H9 (cell line): ENCODE measurements around the gene TOMM7. TPM values are rescaled to one million over a fixed set of nuclear protein-coding genes. Genes with fewer than 3 reads are reported as not detected.

Experiments used
- DNase-seq: peaks from one replicate; pipeline ENCODE4 v3.0.0-alpha.2; 2017
- H2AFZ ChIP-seq: one replicate; pipeline ENCODE4 v1.6.1; 2013; ENCODE audit warnings: mild to moderate bottlenecking, low read length, control low read depth, moderate library complexity
- H2AK5ac ChIP-seq: 2 replicates; pipeline ENCODE4 v1.6.1; 2013; ENCODE audit warnings: low read length, control low read depth, mixed read lengths; ENCODE audit not compliant: insufficient read length
- H2BK120ac ChIP-seq: one replicate; pipeline ENCODE4 v1.6.1; 2013; ENCODE audit warnings: low read depth, mild to moderate bottlenecking, low read length, control low read depth, inconsistent platforms; ENCODE audit not compliant: poor library complexity, severe bottlenecking
- H2BK12ac ChIP-seq: 2 replicates; pipeline ENCODE4 v1.6.1; 2013; ENCODE audit warnings: low read length, control low read depth, mixed read lengths, low read depth; ENCODE audit not compliant: insufficient read length
- H2BK15ac ChIP-seq: 2 replicates; pipeline ENCODE4 v1.6.1; 2013; ENCODE audit warnings: low read depth, low read length, control low read depth
- H2BK20ac ChIP-seq: one replicate; pipeline ENCODE4 v1.6.1; 2013; ENCODE audit warnings: low read depth, mild to moderate bottlenecking, low read length, control low read depth, inconsistent platforms; ENCODE audit not compliant: poor library complexity, severe bottlenecking
- H2BK5ac ChIP-seq: 2 replicates; pipeline ENCODE4 v1.6.1; 2013; ENCODE audit warnings: low read length, control low read depth, mixed read lengths; ENCODE audit not compliant: insufficient read length
- H3K14ac ChIP-seq: 2 replicates; pipeline ENCODE4 v1.6.1; 2013; ENCODE audit warnings: low read length, control low read depth; ENCODE audit not compliant: insufficient read depth
- H3K18ac ChIP-seq: 2 replicates; pipeline ENCODE4 v1.6.1; 2013; ENCODE audit warnings: low read depth, mild to moderate bottlenecking, mixed read lengths, low read length, control low read depth; ENCODE audit not compliant: insufficient read length
- H3K23ac ChIP-seq: 2 replicates; pipeline ENCODE4 v1.6.1; 2013; ENCODE audit warnings: low read length, control low read depth, mixed read lengths, low read depth; ENCODE audit not compliant: insufficient read length
- H3K23me2 ChIP-seq: 2 replicates; pipeline ENCODE4 v1.6.1; 2013; ENCODE audit warnings: low read depth, mild to moderate bottlenecking, mixed read lengths, low read length, control low read depth; ENCODE audit not compliant: insufficient read length, poor library complexity, severe bottlenecking
- H3K27ac ChIP-seq: 2 replicates; pipeline ENCODE4 v1.5.1; 2013; ENCODE audit warnings: low read length, control low read depth, mixed read lengths, low read depth; ENCODE audit not compliant: insufficient read length
- H3K27me3 ChIP-seq: 2 replicates; pipeline ENCODE4 v1.6.1; 2013; ENCODE audit warnings: low read length, control low read depth, inconsistent platforms; ENCODE audit not compliant: insufficient read depth
- H3K4ac ChIP-seq: 2 replicates; pipeline ENCODE4 v1.6.1; 2013; ENCODE audit warnings: low read depth, mild to moderate bottlenecking, control low read depth, inconsistent platforms, low read length, moderate library complexity
- H3K4me1 ChIP-seq: 2 replicates; pipeline ENCODE4 v1.6.1; 2013; ENCODE audit warnings: low read length, control low read depth, inconsistent platforms; ENCODE audit not compliant: insufficient read depth
- H3K4me2 ChIP-seq: 2 replicates; pipeline ENCODE4 v1.6.1; 2013; ENCODE audit warnings: low read length, control low read depth, mixed read lengths; ENCODE audit not compliant: insufficient read length, insufficient read depth
- H3K56ac ChIP-seq: 2 replicates; pipeline ENCODE4 v1.6.1; 2013; ENCODE audit warnings: low read depth, mild to moderate bottlenecking, mixed read lengths, low read length, control low read depth; ENCODE audit not compliant: insufficient read length
- H3K79me1 ChIP-seq: 2 replicates; pipeline ENCODE4 v1.6.1; 2013; ENCODE audit warnings: low read depth, mild to moderate bottlenecking, moderate library complexity, low read length, control low read depth, inconsistent platforms; ENCODE audit not compliant: insufficient read depth, poor library complexity, severe bottlenecking
- H3K79me2 ChIP-seq: 2 replicates; pipeline ENCODE4 v1.6.1; 2013; ENCODE audit warnings: low read length, control low read depth, inconsistent platforms; ENCODE audit not compliant: insufficient read depth
- H3K9ac ChIP-seq: 2 replicates; pipeline ENCODE4 v1.6.1; 2013; ENCODE audit warnings: low read length, control low read depth, mixed read lengths; ENCODE audit not compliant: insufficient read length; ENCODE audit errors: extremely low read depth
- H3K9me3 ChIP-seq: one replicate; pipeline ENCODE4 v1.6.1; 2013; ENCODE audit warnings: low read depth, low read length, inconsistent platforms; ENCODE audit not compliant: control insufficient read depth
- H3T11ph ChIP-seq: one replicate; pipeline ENCODE4 v1.6.1; 2013; ENCODE audit warnings: mild to moderate bottlenecking, low read length, control low read depth, inconsistent platforms
- H4K20me1 ChIP-seq: one replicate; pipeline ENCODE4 v1.6.1; 2013; ENCODE audit not compliant: control insufficient read depth, insufficient read length, insufficient read depth
- H4K5ac ChIP-seq: 2 replicates; pipeline ENCODE4 v1.6.1; 2013; ENCODE audit warnings: low read depth, mild to moderate bottlenecking, mixed read lengths, low read length, control low read depth; ENCODE audit not compliant: insufficient read length
- H4K8ac ChIP-seq: replicated peaks from 2 replicates; pipeline ENCODE4 v1.6.1; 2013; ENCODE audit warnings: low read length, control low read depth, mixed read lengths, low read depth; ENCODE audit not compliant: insufficient read length
- H4K91ac ChIP-seq: 2 replicates; pipeline ENCODE4 v1.6.1; 2013; ENCODE audit warnings: low read depth, mild to moderate bottlenecking, moderate library complexity, mixed read lengths, low read length, control low read depth; ENCODE audit not compliant: insufficient read length
- H3K27ac Mint-ChIP-seq, 3 experiments: 2 replicates in 2 of 3; 3 replicates in 1 of 3; pipeline ENCODE4 v1.8.0; 2020 to 2021; ENCODE audit warnings: mixed read lengths in 3 of 3, mild to moderate bottlenecking in 1 of 3, moderate library complexity in 1 of 3
- H3K27me3 Mint-ChIP-seq: 2 replicates; pipeline ENCODE4 v1.8.0; 2021; ENCODE audit warnings: low read depth, mild to moderate bottlenecking, moderate library complexity, mixed read lengths
- H3K36me3 Mint-ChIP-seq, 3 experiments: 2 replicates in 2 of 3; 3 replicates in 1 of 3; pipeline ENCODE4 v1.8.0; 2020 to 2021; ENCODE audit warnings: low read depth in 3 of 3, mixed read lengths in 3 of 3; ENCODE audit not compliant: insufficient read depth in 1 of 3
- H3K4me1 Mint-ChIP-seq, 2 experiments: 2 replicates each; pipeline ENCODE4 v1.8.0; 2020; ENCODE audit warnings: mixed read lengths in 2 of 2
- H3K4me3 Mint-ChIP-seq, 2 experiments: 2 replicates in 1 of 2; 3 replicates in 1 of 2; pipeline ENCODE4 v1.8.0; 2020 to 2021; ENCODE audit warnings: mild to moderate bottlenecking in 2 of 2, mixed read lengths in 2 of 2, moderate library complexity in 1 of 2
- H3K9me3 Mint-ChIP-seq, 2 experiments: 2 replicates in 1 of 2; 3 replicates in 1 of 2; pipeline ENCODE4 v1.8.0; 2020; ENCODE audit warnings: mild to moderate bottlenecking in 2 of 2, mixed read lengths in 2 of 2, moderate library complexity in 1 of 2
- CTCF ChIP-seq: fragments of 200-600 bp; sonication (generic); conservative IDR thresholded peaks from 3 replicates; pipeline ENCODE4 v1.8.0; 2021; ENCODE audit warnings: antibody characterized with exemption, mild to moderate bottlenecking
- WGBS: extraction: QIAGEN DNeasy Blood & Tissue Kit; methylation state at CpG from one replicate; pipeline ENCODE4 v1.1.7; 2013; ENCODE audit warnings: missing lambda C conversion rate, low lambda C conversion rate, mixed read lengths; ENCODE audit not compliant: insufficient read length; ENCODE audit errors: extremely low coverage; 5-methylcytosine and 5-hydroxymethylcytosine counted together
- total RNA-seq: library from RNA; stranded (reverse); gene quantifications from 2 replicates; pipeline ENCODE4 v1.2.1, GENCODE V29; 2021

The TOMM7 gene
- total RNA-seq, 1 experiment from 2014 or later: 368 TPM

DNA sequence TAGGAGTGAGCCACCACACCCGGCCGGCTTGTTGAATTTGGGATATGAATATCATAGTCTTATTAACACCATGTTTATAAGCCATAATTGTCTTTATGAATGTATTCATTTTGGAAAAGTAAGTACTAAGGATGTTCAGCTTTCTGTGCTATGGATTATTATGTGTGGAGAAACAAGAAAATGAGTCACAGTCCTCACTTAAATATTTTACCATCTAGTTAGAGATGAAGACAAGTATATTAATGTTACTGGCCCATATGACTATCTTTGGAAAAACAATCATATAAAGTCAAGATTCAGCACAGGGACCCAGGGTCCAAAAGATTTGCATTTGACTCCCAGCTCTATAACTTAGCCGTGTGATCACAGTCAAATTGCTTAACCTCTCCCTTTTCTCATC, 9.8 kb upstream of the TOMM7 start:
- no peaks in the 10 kb centered on the region for H3K23me2 ChIP-seq
- no peaks in the 10 kb centered on the region for H3K9me3 ChIP-seq
- no peaks in the 10 kb centered on the region for H3K27me3 Mint-ChIP-seq
- H3K36me3 Mint-ChIP-seq: no peaks in the 10 kb centered on the region
- no peaks in the 10 kb centered on the region for H3K79me1 ChIP-seq
- no peak overlapping the region for H4K91ac ChIP-seq
- H3K79me2 ChIP-seq: no peaks in the 10 kb centered on the region
- H2BK20ac ChIP-seq: no peak overlapping the region
- no peak overlapping the region for H3T11ph ChIP-seq
- no peak overlapping the region for H3K18ac ChIP-seq
- no peak overlapping the region for H2AK5ac ChIP-seq
- no peak overlapping the region for H3K9ac ChIP-seq
- no CpG with 5 or more reads among the region's 3 CpGs for WGBS
- no peak overlapping the region for H3K27ac Mint-ChIP-seq
- no peak overlapping the region for H3K4me3 Mint-ChIP-seq
- no peaks in the 10 kb centered on the region for H4K20me1 ChIP-seq
- H2BK12ac ChIP-seq: no peak overlapping the region
- peaks cover 4 to 8% of the 10 kb centered on the region in 2 experiments; a peak in 2 of 4 replicates for H3K4me1 Mint-ChIP-seq
- H4K8ac ChIP-seq: no peak overlapping the region
- no peak overlapping the region for H2BK120ac ChIP-seq
- no peak overlapping the region for H3K4me2 ChIP-seq
- no peak for TF ChIP-seq CTCF
- H3K14ac ChIP-seq: no peak overlapping the region
- H3K23ac ChIP-seq: no peak overlapping the region
- no peak overlapping the region for H3K4ac ChIP-seq
- no peak for DNase-seq
- no peak overlapping the region for H3K27ac ChIP-seq
- H2BK15ac ChIP-seq: no peak overlapping the region
- H3K9me3 Mint-ChIP-seq: no peaks in the 10 kb centered on the region
- H2AFZ ChIP-seq: no peak overlapping the region
- H4K5ac ChIP-seq: no peak overlapping the region
- H3K27me3 ChIP-seq: no peaks in the 10 kb centered on the region
- no peak overlapping the region for H2BK5ac ChIP-seq
- H3K4me1 ChIP-seq: no peaks in the 10 kb centered on the region; the same call in 1 of the 2 replicates
- no peak overlapping the region for H3K56ac ChIP-seq
